Measurements from ENCODE around the gene BTBD10.
"Not testable (repeated sequence)": the region's sequence is repeated elsewhere in the genome, so short reads cannot be mapped to it uniquely, and the experiment has no call there.

BTBD10 gene

GRCh38 chr11:13415201-13415600 lies 47.8 kb downstream of the BTBD10 start:
- H3K4me1 ChIP-seq (ENCODE audit: control insufficient read depth, insufficient read depth, low read length): no peaks in the 10 kb centered on the region
- no peaks in the 10 kb centered on the region for H3K9me3 ChIP-seq (ENCODE audit: control insufficient read depth in 2 of 2, low read length in 2 of 2)
- no peak overlapping the region for H3K27ac ChIP-seq (ENCODE audit: low read length)
- no peak overlapping the region for H3K4me3 ChIP-seq (ENCODE audit: low read length in 2 of 2)
- H3K9ac ChIP-seq (ENCODE audit: low read length in 2 of 2): no peak overlapping the region
- no peaks in the 10 kb centered on the region for H3K27me3 ChIP-seq (ENCODE audit: control insufficient read depth in 1 of 2, insufficient read depth in 2 of 2, low read length in 2 of 2)
- H3K36me3 ChIP-seq (ENCODE audit: control insufficient read depth in 2 of 2, insufficient read depth in 2 of 2, low read length in 2 of 2): peaks cover 12 to 19% of the 10 kb centered on the region in 2 donors

DNA sequence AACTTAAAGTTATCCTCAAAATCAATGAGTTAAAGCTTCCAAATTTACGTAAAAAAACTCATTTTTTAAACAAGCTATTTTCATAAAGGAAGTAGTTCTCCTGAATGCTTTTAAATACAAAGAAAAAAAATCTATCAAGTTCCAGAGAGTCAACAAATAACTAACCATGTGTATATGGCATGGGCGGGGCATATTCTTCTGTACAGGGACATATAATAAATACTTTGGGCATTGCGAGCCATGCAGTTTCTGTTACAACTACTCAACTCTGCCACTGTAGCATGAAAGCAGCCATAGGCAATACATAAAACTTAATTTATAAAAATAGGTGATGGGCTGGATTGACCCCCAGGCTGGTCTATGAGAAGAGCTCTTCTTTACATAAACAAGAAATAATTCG lies 57.8 kb downstream of the BTBD10 start:
- Histone ChIP-seq H3K27me3 (ENCODE audit: control insufficient read depth in 1 of 2, insufficient read depth in 2 of 2, low read length in 2 of 2) (no peaks in the 10 kb centered on the region), H3K4me1 (ENCODE audit: control insufficient read depth, insufficient read depth, low read length) (no peaks in the 10 kb centered on the region), H3K27ac (ENCODE audit: low read length) (no peak overlapping the region), H3K9me3 (ENCODE audit: control insufficient read depth in 2 of 2, low read length in 2 of 2) (no peaks in the 10 kb centered on the region), H3K36me3 (ENCODE audit: control insufficient read depth in 2 of 2, insufficient read depth in 2 of 2, low read length in 2 of 2) (peaks cover 6 to 8% of the 10 kb centered on the region in 2 donors), H3K9ac (ENCODE audit: low read length in 2 of 2) (no peak overlapping the region), H3K4me3 (ENCODE audit: low read length in 2 of 2) (no peak overlapping the region)

- not testable (repeated sequence) for H3K4me3 ChIP-seq (ENCODE audit: low read length in 2 of 2)
These were observed 64.7 kb downstream of the BTBD10 start for GRCh38 chr11:13398335-13398734.

GRCh38 chr11:13391217-13391616 lies 71.8 kb downstream of the BTBD10 start:
- Histone ChIP-seq H3K27me3 (ENCODE audit: control insufficient read depth in 1 of 2, insufficient read depth in 2 of 2, low read length in 2 of 2) (no peaks in the 10 kb centered on the region), H3K9me3 (ENCODE audit: control insufficient read depth in 2 of 2, low read length in 2 of 2) (no peaks in the 10 kb centered on the region), H3K27ac (ENCODE audit: low read length) (no peak overlapping the region), H3K4me3 (ENCODE audit: low read length in 2 of 2) (no peak overlapping the region), H3K9ac (ENCODE audit: low read length in 2 of 2) (no peak overlapping the region), H3K36me3 (ENCODE audit: control insufficient read depth in 2 of 2, insufficient read depth in 2 of 2, low read length in 2 of 2) (peaks cover 5 to 13% of the 10 kb centered on the region in 2 donors), H3K4me1 (ENCODE audit: control insufficient read depth, insufficient read depth, low read length) (no peaks in the 10 kb centered on the region)

More at GRCh38 chr11:13398335-13398734, 64.7 kb downstream of the BTBD10 start:
- H3K9me3 ChIP-seq (ENCODE audit: control insufficient read depth in 2 of 2, low read length in 2 of 2); H3K27me3 ChIP-seq (ENCODE audit: control insufficient read depth in 1 of 2, insufficient read depth in 2 of 2, low read length in 2 of 2); H3K36me3 ChIP-seq (ENCODE audit: control insufficient read depth in 2 of 2, insufficient read depth in 2 of 2, low read length in 2 of 2); H3K4me1 ChIP-seq (ENCODE audit: control insufficient read depth, insufficient read depth, low read length); H3K9ac ChIP-seq (ENCODE audit: low read length in 2 of 2); H3K27ac ChIP-seq (ENCODE audit: low read length): not testable (repeated sequence)

DNA sequence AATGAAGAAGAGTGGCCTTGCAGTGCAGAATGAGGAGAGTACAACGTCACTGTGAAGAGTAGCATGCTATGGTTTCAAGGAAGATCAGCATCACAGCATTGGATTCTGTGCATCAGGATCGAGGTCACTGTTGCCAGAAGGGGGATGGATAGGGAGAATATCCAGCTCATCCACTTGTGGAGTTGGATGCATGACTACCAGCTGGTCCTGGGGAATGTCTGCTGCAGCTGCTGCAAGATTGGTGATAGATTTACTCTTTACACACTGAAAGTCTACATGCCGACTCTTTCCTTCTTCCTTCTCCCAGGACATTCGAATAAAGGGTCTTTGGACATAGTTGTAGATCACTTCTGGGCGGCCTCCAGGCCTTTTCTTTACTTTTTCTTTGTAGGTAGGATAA lies 74.3 kb downstream of the BTBD10 start:
- Histone ChIP-seq H3K36me3 (ENCODE audit: control insufficient read depth in 2 of 2, insufficient read depth in 2 of 2, low read length in 2 of 2) (peaks cover 5 to 13% of the 10 kb centered on the region in 2 donors), H3K9ac (ENCODE audit: low read length in 2 of 2) (no peak overlapping the region), H3K4me1 (ENCODE audit: control insufficient read depth, insufficient read depth, low read length) (no peaks in the 10 kb centered on the region), H3K9me3 (ENCODE audit: control insufficient read depth in 2 of 2, low read length in 2 of 2) (no peaks in the 10 kb centered on the region), H3K27me3 (ENCODE audit: control insufficient read depth in 1 of 2, insufficient read depth in 2 of 2, low read length in 2 of 2) (no peaks in the 10 kb centered on the region), H3K4me3 (ENCODE audit: low read length in 2 of 2) (no peak overlapping the region), H3K27ac (ENCODE audit: low read length) (no peak overlapping the region)

DNA sequence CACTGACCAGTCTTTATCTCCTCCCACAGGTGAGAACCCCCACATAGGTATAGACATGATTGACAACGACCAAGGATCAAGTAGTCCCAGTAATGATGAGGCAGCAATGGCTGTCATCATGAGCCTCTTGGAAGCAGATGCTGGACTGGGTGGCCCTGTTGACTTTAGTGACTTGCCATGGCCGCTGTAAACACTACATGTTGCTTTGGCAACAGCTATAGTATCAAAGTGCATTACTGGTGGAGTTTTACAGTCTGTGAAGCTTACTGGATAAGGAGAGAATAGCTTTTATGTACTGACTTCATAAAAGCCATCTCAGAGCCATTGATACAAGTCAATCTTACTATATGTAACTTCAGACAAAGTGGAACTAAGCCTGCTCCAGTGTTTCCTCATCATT lies 76.5 kb downstream of the BTBD10 start:
- Histone ChIP-seq H3K36me3 (ENCODE audit: control insufficient read depth in 2 of 2, insufficient read depth in 2 of 2, low read length in 2 of 2) (peaks cover 12 to 19% of the 10 kb centered on the region in 2 donors), H3K27me3 (ENCODE audit: control insufficient read depth in 1 of 2, insufficient read depth in 2 of 2, low read length in 2 of 2) (no peaks in the 10 kb centered on the region), H3K4me1 (ENCODE audit: control insufficient read depth, insufficient read depth, low read length) (no peaks in the 10 kb centered on the region), H3K9ac (ENCODE audit: low read length in 2 of 2) (no peak overlapping the region), H3K4me3 (ENCODE audit: low read length in 2 of 2) (no peak overlapping the region), H3K27ac (ENCODE audit: low read length) (no peak overlapping the region), H3K9me3 (ENCODE audit: control insufficient read depth in 2 of 2, low read length in 2 of 2) (no peaks in the 10 kb centered on the region)

- Histone ChIP-seq H3K27me3 (ENCODE audit: control insufficient read depth in 1 of 2, insufficient read depth in 2 of 2, low read length in 2 of 2) (no peaks in the 10 kb centered on the region), H3K36me3 (ENCODE audit: control insufficient read depth in 2 of 2, insufficient read depth in 2 of 2, low read length in 2 of 2) (peaks cover 15 to 28% of the 10 kb centered on the region in 2 donors), H3K27ac (ENCODE audit: low read length) (no peak overlapping the region)
These were observed 77.9 kb downstream of the BTBD10 start for GRCh38 chr11:13384908-13385640.

DNA sequence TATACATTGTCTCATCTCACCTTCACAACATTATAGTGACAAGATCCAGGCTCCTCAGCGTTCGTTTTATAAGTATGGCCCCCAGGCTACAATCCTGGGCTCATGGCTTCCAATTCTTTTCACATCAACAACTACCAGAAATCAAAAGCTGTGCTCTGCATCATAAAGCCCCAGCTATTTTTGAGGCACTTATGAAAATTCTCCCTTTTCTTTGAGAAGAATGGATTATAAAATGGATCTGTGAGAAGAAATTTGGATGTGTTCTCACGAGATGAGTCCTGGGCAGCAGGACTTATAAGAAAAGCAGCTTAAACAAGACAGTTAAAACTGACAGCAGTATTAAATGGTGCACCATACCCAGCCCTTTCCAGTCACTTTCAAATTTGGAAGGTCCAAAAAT lies 80.3 kb downstream of the BTBD10 start:
- H3K9me3 ChIP-seq (ENCODE audit: control insufficient read depth in 2 of 2, low read length in 2 of 2): no peaks in the 10 kb centered on the region

More at GRCh38 chr11:13384908-13385640, 77.9 kb downstream of the BTBD10 start:
- Histone ChIP-seq H3K9me3 (ENCODE audit: control insufficient read depth in 2 of 2, low read length in 2 of 2) (no peaks in the 10 kb centered on the region), H3K9ac (ENCODE audit: low read length in 2 of 2) (no peak overlapping the region), H3K4me1 (ENCODE audit: control insufficient read depth, insufficient read depth, low read length) (no peaks in the 10 kb centered on the region), H3K4me3 (ENCODE audit: low read length in 2 of 2) (no peak overlapping the region)

DNA sequence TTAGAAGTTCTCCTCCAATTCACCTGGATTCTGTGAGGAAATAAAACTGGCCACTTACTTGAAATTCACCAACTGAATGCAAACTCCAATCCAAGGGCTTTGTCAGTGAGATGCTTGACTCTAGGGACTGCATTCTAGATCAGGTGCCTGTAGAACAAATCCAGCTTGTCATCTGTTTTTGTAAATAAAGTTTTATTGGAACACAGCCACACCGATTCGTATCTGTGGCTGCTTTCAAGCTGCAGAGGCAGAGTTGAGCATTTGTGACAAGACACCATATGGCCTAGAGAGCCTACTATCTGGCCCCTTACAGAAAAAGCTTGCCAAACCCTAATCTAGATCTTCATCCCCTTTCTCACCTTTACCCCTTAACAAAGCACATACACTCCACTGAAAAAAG lies 82.3 kb downstream of the BTBD10 start:
- Histone ChIP-seq H3K27ac (ENCODE audit: low read length) (no peak overlapping the region), H3K4me3 (ENCODE audit: low read length in 2 of 2) (no peak overlapping the region), H3K9me3 (ENCODE audit: control insufficient read depth in 2 of 2, low read length in 2 of 2) (no peaks in the 10 kb centered on the region), H3K36me3 (ENCODE audit: control insufficient read depth in 2 of 2, insufficient read depth in 2 of 2, low read length in 2 of 2) (peaks cover 36 to 60% of the 10 kb centered on the region in 2 donors), H3K4me1 (ENCODE audit: control insufficient read depth, insufficient read depth, low read length) (no peaks in the 10 kb centered on the region), H3K9ac (ENCODE audit: low read length in 2 of 2) (no peak overlapping the region), H3K27me3 (ENCODE audit: control insufficient read depth in 1 of 2, insufficient read depth in 2 of 2, low read length in 2 of 2) (no peaks in the 10 kb centered on the region)

More for the DNA sequence above, 80.3 kb downstream of the BTBD10 start:
- peaks cover 26 to 44% of the 10 kb centered on the region in 2 donors for H3K36me3 ChIP-seq (ENCODE audit: control insufficient read depth in 2 of 2, insufficient read depth in 2 of 2, low read length in 2 of 2)
- no peak overlapping the region for H3K4me3 ChIP-seq (ENCODE audit: low read length in 2 of 2)
- no peaks in the 10 kb centered on the region for H3K27me3 ChIP-seq (ENCODE audit: control insufficient read depth in 1 of 2, insufficient read depth in 2 of 2, low read length in 2 of 2)
- no peak overlapping the region for H3K27ac ChIP-seq (ENCODE audit: low read length)
- H3K9ac ChIP-seq (ENCODE audit: low read length in 2 of 2): no peak overlapping the region
- H3K4me1 ChIP-seq (ENCODE audit: control insufficient read depth, insufficient read depth, low read length): no peaks in the 10 kb centered on the region

GRCh38 chr11:13378316-13378715 lies 84.7 kb downstream of the BTBD10 start:
- no peak overlapping the region for H3K27ac ChIP-seq (ENCODE audit: low read length)
- no peak overlapping the region for H3K4me3 ChIP-seq (ENCODE audit: low read length in 2 of 2)
- no peaks in the 10 kb centered on the region for H3K27me3 ChIP-seq (ENCODE audit: control insufficient read depth in 1 of 2, insufficient read depth in 2 of 2, low read length in 2 of 2)
- H3K9me3 ChIP-seq (ENCODE audit: control insufficient read depth in 2 of 2, low read length in 2 of 2): no peaks in the 10 kb centered on the region
- no peaks in the 10 kb centered on the region for H3K4me1 ChIP-seq (ENCODE audit: control insufficient read depth, insufficient read depth, low read length)
- peaks cover 56 to 73% of the 10 kb centered on the region in 2 donors for H3K36me3 ChIP-seq (ENCODE audit: control insufficient read depth in 2 of 2, insufficient read depth in 2 of 2, low read length in 2 of 2)
- no peak overlapping the region for H3K9ac ChIP-seq (ENCODE audit: low read length in 2 of 2)

GRCh38 chr11:13376838-13377237 lies 86.2 kb downstream of the BTBD10 start:
- peaks cover 49 to 80% of the 10 kb centered on the region in 2 donors for H3K36me3 ChIP-seq (ENCODE audit: control insufficient read depth in 2 of 2, insufficient read depth in 2 of 2, low read length in 2 of 2)
- no peak overlapping the region for H3K9ac ChIP-seq (ENCODE audit: low read length in 2 of 2)
- H3K4me1 ChIP-seq (ENCODE audit: control insufficient read depth, insufficient read depth, low read length): no peaks in the 10 kb centered on the region
- no peak overlapping the region for H3K4me3 ChIP-seq (ENCODE audit: low read length in 2 of 2)
- no peaks in the 10 kb centered on the region for H3K9me3 ChIP-seq (ENCODE audit: control insufficient read depth in 2 of 2, low read length in 2 of 2)
- no peaks in the 10 kb centered on the region for H3K27me3 ChIP-seq (ENCODE audit: control insufficient read depth in 1 of 2, insufficient read depth in 2 of 2, low read length in 2 of 2)
- no peak overlapping the region for H3K27ac ChIP-seq (ENCODE audit: low read length)
